Ascending aorta (tissue), 2 donors: ENCODE results near the gene TRUB1. TPM values are rescaled to one million over a fixed set of nuclear protein-coding genes. Genes with fewer than 3 reads are reported as not detected.

Experiments
- DNase-seq, 2 donors: peaks; one replicate each; pipeline ENCODE4 v3.0.0-alpha.2; 2019; ENCODE audit warnings: low spot score in 2 of 2
- H3K27ac ChIP-seq, 2 donors: fragments of 200-600 bp; sonication (generic); one replicate each; pipeline ENCODE4 v1.5.1; 2016 to 2017; ENCODE audit warnings: mild to moderate bottlenecking in 1 of 2
- H3K27me3 ChIP-seq: fragments of 200-600 bp; sonication (generic); one replicate; pipeline ENCODE4 v1.5.1; 2017
- H3K36me3 ChIP-seq, 2 donors: fragments of 200-600 bp; sonication (generic); one replicate each; pipeline ENCODE4 v1.5.1; 2016
- H3K4me1 ChIP-seq, 2 donors: fragments of 200-600 bp; sonication (generic); one replicate each; pipeline ENCODE4 v1.5.1; 2016 to 2017; ENCODE audit warnings: mild to moderate bottlenecking in 1 of 2
- H3K4me3 ChIP-seq, 2 donors: fragments of 200-600 bp; sonication (generic); one replicate each; pipeline ENCODE4 v1.5.1; 2016 to 2017; ENCODE audit warnings: mild to moderate bottlenecking in 1 of 2
- H3K9me3 ChIP-seq, 2 donors: fragments of 200-600 bp; sonication (generic); one replicate each; pipeline ENCODE4 v1.5.1; 2016
- CTCF ChIP-seq, 3 experiments: fragments of 200-600 bp in 2 of 3; fragments of 450-650 bp in 1 of 3; sonication (generic) in 2 of 3; IDR thresholded peaks; one replicate each; pipeline ENCODE4 v1.5.1; 2016 to 2019; ENCODE audit warnings: antibody characterized with exemption in 3 of 3, mild to moderate bottlenecking in 1 of 3, moderate library complexity in 1 of 3
- intact Hi-C: fragments of 100-400 bp; cut with DNase I; formaldehyde crosslinking; loops from one replicate; pipeline ENCODE4 v1.15.1; 2023
- total RNA-seq: library from RNA; depleted of rRNA; stranded (reverse); fragments of >200 nt; gene quantifications from one replicate; pipeline ENCODE4 v1.1.0, GENCODE V29; 2016

TRUB1 gene
- total RNA-seq, 1 donor from 2014 or later, result 5.4 TPM

DNA sequence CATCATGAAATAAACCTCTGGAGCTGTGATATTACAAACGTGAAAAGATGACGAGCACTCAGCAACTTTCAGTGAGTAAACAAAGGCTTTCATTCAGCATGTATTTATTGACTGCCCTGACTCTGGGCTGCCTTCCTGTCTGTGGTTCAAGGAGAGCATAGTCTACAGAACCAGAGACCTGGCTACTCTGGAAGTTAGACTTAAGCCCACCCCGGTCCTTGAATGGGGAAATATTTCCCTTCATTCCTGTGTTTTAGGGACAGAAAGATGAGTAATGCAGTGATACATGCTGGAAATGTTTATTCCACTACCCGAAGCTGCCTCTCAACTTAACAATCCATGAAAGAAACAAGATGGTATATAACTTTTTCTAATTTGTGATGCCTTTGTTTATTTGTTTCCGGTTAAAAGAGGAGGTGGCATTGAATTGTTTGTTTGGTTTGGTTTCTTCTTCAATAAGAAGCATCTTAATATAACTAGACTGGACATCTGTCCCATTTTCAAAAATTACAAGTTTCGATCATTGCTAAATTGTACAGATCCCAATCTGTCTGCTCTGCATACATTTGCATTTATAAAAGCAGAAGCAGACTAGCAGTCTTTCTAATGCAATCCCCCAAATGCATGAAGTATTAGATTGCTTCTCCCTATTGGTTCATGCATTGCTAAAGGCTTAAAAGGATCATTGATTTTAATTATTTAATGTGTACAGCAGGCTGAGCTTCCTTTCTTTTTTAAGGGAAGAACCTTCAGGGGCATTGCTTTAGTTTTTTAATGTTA lies 57.7 kb downstream of the TRUB1 start:
- no peaks in the 10 kb centered on the region for H3K36me3 ChIP-seq
- intact Hi-C loops, result no loop called here
- no peak for TF ChIP-seq CTCF (IDR thresholded peaks at IDR 0.05)
- no peak overlapping the region for H3K4me3 ChIP-seq
- H3K4me1 ChIP-seq, result no peaks in the 10 kb centered on the region
- no peaks in the 10 kb centered on the region for H3K9me3 ChIP-seq
- H3K27me3 ChIP-seq, result no peaks in the 10 kb centered on the region
- DNase-seq, result no peak
- no peak overlapping the region for H3K27ac ChIP-seq

GRCh38 chr10:114996542-114996941 lies 58.5 kb downstream of the TRUB1 start:
- Histone ChIP-seq H3K27ac (no peak overlapping the region), H3K4me1 (no peaks in the 10 kb centered on the region), H3K36me3 (no peaks in the 10 kb centered on the region), H3K4me3 (no peak overlapping the region), H3K27me3 (no peaks in the 10 kb centered on the region), H3K9me3 (no peaks in the 10 kb centered on the region)
- TF ChIP-seq CTCF (IDR thresholded peaks at IDR 0.05), result no peak
- intact Hi-C loops, result no loop called here
- no peak for DNase-seq

DNA sequence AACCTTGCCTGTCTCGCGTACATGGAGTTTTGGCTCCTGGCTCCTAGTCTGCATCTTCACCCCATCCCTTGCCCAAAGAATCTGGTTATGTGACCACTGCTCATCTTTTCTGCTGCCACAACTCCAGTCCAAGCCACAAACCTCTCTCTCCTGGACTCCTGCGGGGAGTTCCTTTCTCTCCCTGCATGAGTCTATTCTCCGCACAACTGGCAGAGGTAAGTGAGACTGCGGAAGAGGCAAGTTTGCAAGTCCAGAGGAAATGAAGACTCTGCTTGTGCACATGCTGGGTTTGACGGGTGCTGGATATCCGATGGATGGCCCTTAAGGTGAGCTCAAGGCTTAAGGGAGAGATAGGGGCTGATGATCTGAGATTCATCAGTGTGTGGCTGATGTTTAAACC lies 61.0 kb downstream of the TRUB1 start:
- TF ChIP-seq CTCF (IDR thresholded peaks at IDR 0.05), result no peak
- Histone ChIP-seq H3K36me3 (no peaks in the 10 kb centered on the region), H3K27ac (no peak overlapping the region), H3K4me1 (peaks cover 0 to 5% of the 10 kb centered on the region in 2 donors), H3K4me3 (no peak overlapping the region), H3K9me3 (no peaks in the 10 kb centered on the region), H3K27me3 (no peaks in the 10 kb centered on the region)
- DNase-seq, result no peak
- intact Hi-C loops, result no loop called here

- no peaks in the 10 kb centered on the region for H3K9me3 ChIP-seq
- H3K4me1 ChIP-seq, result peaks cover 0 to 5% of the 10 kb centered on the region in 2 donors
- H3K27me3 ChIP-seq, result no peaks in the 10 kb centered on the region
- DNase-seq, result no peak
- H3K27ac ChIP-seq, result peak overlapping the region; percentile 70 to 84
- H3K36me3 ChIP-seq, result no peaks in the 10 kb centered on the region
- H3K4me3 ChIP-seq, result peak overlapping the region; percentile 12 to 53
- TF ChIP-seq CTCF (IDR thresholded peaks at IDR 0.05), result no peak
- intact Hi-C loops, result no loop called here
These were observed 63.7 kb downstream of the TRUB1 start for GRCh38 chr10:115001506-115002381.

DNA sequence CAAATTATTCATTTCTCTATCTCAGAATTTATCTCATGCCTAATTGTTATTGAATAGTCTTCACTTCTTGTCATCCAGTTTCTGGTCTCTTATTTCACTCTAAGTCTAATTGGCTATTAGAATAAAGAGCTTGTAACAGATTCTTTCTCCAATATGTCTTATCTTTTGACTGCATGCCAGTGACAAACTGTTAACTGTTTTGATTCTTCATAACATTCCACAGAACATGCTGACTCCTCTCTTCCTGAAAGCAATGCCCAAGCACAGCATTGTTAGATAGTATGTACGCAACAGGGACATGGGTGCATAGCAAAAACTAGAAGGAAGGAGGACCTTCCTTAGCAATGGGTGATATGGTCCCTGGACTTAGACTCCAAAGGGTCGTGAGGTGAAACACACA lies 65.4 kb downstream of the TRUB1 start:
- no peaks in the 10 kb centered on the region for H3K36me3 ChIP-seq
- intact Hi-C loops, result no loop called here
- no peak overlapping the region for H3K27ac ChIP-seq
- no peak for DNase-seq
- no peaks in the 10 kb centered on the region for H3K9me3 ChIP-seq
- H3K27me3 ChIP-seq, result no peaks in the 10 kb centered on the region
- H3K4me1 ChIP-seq, result peaks cover 0 to 5% of the 10 kb centered on the region in 2 donors
- no peak overlapping the region for H3K4me3 ChIP-seq
- no peak for TF ChIP-seq CTCF (IDR thresholded peaks at IDR 0.05)
